Measurements from ENCODE around the gene PCA3. TPM values are rescaled to one million over a fixed set of nuclear protein-coding genes. Genes with fewer than 3 reads are reported as not detected.

Gene PCA3
- total and polyA plus RNA-seq, 2 donors (not counting 3 experiments of a cell fraction or from before 2014, with no cell fraction given): 0.86 to 2.5 TPM

DNA sequence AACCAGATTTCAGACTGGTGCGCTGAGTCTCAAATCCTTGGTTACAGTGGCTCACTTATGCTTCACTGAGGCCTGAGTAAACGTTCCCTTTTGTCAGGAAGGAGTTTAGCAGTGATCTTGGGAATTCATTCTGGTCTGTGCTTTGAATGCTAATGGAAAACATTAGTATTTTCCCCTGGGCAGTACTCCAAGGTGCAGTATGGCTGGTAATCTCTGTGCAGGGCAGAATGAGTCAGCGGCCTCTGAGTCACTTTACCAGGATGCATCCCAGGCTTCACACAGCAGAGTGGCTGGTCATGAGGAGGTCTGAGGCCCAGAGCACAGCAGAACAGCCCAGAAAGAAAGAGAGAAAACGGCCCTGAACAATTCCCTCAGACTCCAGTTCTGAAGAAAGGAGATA lies 54.0 kb downstream of the PCA3 start:
- peak; percentile 100 for FAIRE-seq
- Histone ChIP-seq H3K9ac (replicated peaks; ENCODE audit: extremely low read depth, insufficient read depth, low read length) (peak overlapping the region; percentile 39), H3K4me3 (replicated peaks in 1 of 3; ENCODE audit: insufficient read depth in 1 of 3, low read depth in 1 of 3, low read length in 3 of 3) (no peak overlapping the region), H4K20me1 (replicated peaks; ENCODE audit: control insufficient read depth, extremely low read depth, insufficient read depth, low read length) (no peaks in the 10 kb centered on the region), H3K79me2 (ENCODE audit: control insufficient read depth, insufficient read depth, low read length) (no peaks in the 10 kb centered on the region), H3K4me1 (ENCODE audit: control insufficient read depth, extremely low read depth, insufficient read depth, low read length) (peaks cover 11% of the 10 kb centered on the region), H3K9me1 (replicated peaks; ENCODE audit: control insufficient read depth, extremely low read depth, insufficient read depth, low read length) (no peaks in the 10 kb centered on the region), H3K27ac (ENCODE audit: insufficient read depth, low read depth, low read length) (peak overlapping the region; percentile 73), H3K27me3 (ENCODE audit: control insufficient read depth in 2 of 2, insufficient read depth in 2 of 2, low read length in 2 of 2) (peaks cover 0 to 2% of the 10 kb centered on the region in 2 experiments), H3K4me2 (ENCODE audit: insufficient read depth, low read length) (no peak overlapping the region), H3K36me3 (ENCODE audit: control insufficient read depth in 2 of 2, extremely low read depth in 1 of 2, insufficient read depth in 2 of 2, low read length in 2 of 2) (no peaks in the 10 kb centered on the region), H3K9me3 (replicated peaks; ENCODE audit: control insufficient read depth, insufficient read depth, low read length) (no peaks in the 10 kb centered on the region), H2AFZ (ENCODE audit: low read depth, low read length) (no peak overlapping the region)
- DNase-seq (ENCODE audit: low read depth, low spot score): peak; percentile 99
- CTCF ChIA-PET: no interaction called here
- intact Hi-C loops (cut with micrococcal nuclease) (no loop called here), dilution Hi-C loops (cut with MboI; ENCODE audit: extremely low pct_ligation_motif_present, low sequenced_read_pairs) (no loop called here)
- BruUV-seq (replicated peaks): no TSS peak
- TF ChIP-seq MYC (IDR thresholded peaks at IDR 0.05; ENCODE audit: low read depth, low read length): no peak
- TF ChIP-seq POLR2AphosphoS5 (IDR thresholded peaks at IDR 0.05; ENCODE audit: insufficient read depth, low read depth, low read length): peak; percentile 69
- no peak for TF ChIP-seq POLR2A (IDR thresholded peaks at IDR 0.05; ENCODE audit: low read depth, low read length)
- peak; percentile 99 for TF ChIP-seq FOS (IDR thresholded peaks at IDR 0.05; ENCODE audit: borderline replicate concordance, insufficient read depth, low read length)
- TF ChIP-seq, protein P1, sequence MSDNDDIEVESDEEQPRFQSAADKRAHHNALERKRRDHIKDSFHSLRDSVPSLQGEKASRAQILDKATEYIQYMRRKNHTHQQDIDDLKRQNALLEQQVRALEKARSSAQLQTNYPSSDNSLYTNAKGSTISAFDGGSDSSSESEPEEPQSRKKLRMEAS (IDR thresholded peaks at IDR 0.05; ENCODE audit: insufficient read depth, insufficient read length): no peak
- TF ChIP-seq JUN (IDR thresholded peaks at IDR 0.05; ENCODE audit: borderline replicate concordance, insufficient read depth, insufficient read length, low read depth): peak; percentile 97
- TF ChIP-seq, protein P2, sequence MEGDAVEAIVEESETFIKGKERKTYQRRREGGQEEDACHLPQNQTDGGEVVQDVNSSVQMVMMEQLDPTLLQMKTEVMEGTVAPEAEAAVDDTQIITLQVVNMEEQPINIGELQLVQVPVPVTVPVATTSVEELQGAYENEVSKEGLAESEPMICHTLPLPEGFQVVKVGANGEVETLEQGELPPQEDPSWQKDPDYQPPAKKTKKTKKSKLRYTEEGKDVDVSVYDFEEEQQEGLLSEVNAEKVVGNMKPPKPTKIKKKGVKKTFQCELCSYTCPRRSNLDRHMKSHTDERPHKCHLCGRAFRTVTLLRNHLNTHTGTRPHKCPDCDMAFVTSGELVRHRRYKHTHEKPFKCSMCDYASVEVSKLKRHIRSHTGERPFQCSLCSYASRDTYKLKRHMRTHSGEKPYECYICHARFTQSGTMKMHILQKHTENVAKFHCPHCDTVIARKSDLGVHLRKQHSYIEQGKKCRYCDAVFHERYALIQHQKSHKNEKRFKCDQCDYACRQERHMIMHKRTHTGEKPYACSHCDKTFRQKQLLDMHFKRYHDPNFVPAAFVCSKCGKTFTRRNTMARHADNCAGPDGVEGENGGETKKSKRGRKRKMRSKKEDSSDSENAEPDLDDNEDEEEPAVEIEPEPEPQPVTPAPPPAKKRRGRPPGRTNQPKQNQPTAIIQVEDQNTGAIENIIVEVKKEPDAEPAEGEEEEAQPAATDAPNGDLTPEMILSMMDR (IDR thresholded peaks at IDR 0.05; ENCODE audit: extremely low read depth in 1 of 2, insufficient read depth in 1 of 2, low read depth in 1 of 2, low read length in 2 of 2): no peak
- no peak for TF ChIP-seq EZH2 (IDR thresholded peaks at IDR 0.05; ENCODE audit: borderline replicate concordance, low read depth, low read length, severe bottlenecking)
- TF ChIP-seq GATA2 (IDR thresholded peaks at IDR 0.05; ENCODE audit: insufficient read depth, insufficient read length, low read depth, low read length): no peak
- POLR2A ChIA-PET: no interaction called here

All from endothelial cell of umbilical vein (primary cell).